Osteoblast (primary cell): Measurements from ENCODE around the gene PLSCR3. TPM values are rescaled to one million over a fixed set of nuclear protein-coding genes. Genes with fewer than 3 reads are reported as not detected.

Experiments
- DNase-seq: peaks from one replicate; pipeline ENCODE4 v3.0.0; 2011; ENCODE audit warnings: low spot score, mixed read lengths; ENCODE audit not compliant: insufficient read length; ENCODE audit errors: missing footprints
- H2AFZ ChIP-seq: 2 replicates; pipeline ENCODE4 v1.6.0; 2011; ENCODE audit warnings: mild to moderate bottlenecking, low read length
- H3K27ac ChIP-seq: 2 replicates; pipeline ENCODE4 v1.5.1; 2011; ENCODE audit warnings: mild to moderate bottlenecking, low read depth, low read length, moderate library complexity
- H3K27me3 ChIP-seq: 2 replicates; pipeline ENCODE4 v1.6.0; 2012; ENCODE audit warnings: mild to moderate bottlenecking, control low read depth, inconsistent platforms, low read length, moderate library complexity; ENCODE audit not compliant: insufficient read depth
- H3K36me3 ChIP-seq: 2 replicates; pipeline ENCODE4 v1.5.1; 2011; ENCODE audit warnings: mild to moderate bottlenecking, low read length, control low read depth, moderate library complexity; ENCODE audit not compliant: insufficient read depth
- H3K4me1 ChIP-seq: 2 replicates; pipeline ENCODE4 v1.5.1; 2011; ENCODE audit warnings: mild to moderate bottlenecking, low read length, control low read depth, moderate library complexity; ENCODE audit not compliant: insufficient read depth
- H3K4me2 ChIP-seq: 2 replicates; pipeline ENCODE4 v1.6.0; 2011; ENCODE audit warnings: mild to moderate bottlenecking, low read length; ENCODE audit not compliant: insufficient read depth
- H3K4me3 ChIP-seq: fragments of 200-600 bp; sonication (generic); 3 replicates; pipeline ENCODE4 v1.5.1; 2012; ENCODE audit warnings: mild to moderate bottlenecking, low read length, inconsistent platforms; ENCODE audit not compliant: insufficient read depth
- H3K79me2 ChIP-seq: 2 replicates; pipeline ENCODE4 v1.6.0; 2012; ENCODE audit warnings: mild to moderate bottlenecking, low read length, control low read depth, inconsistent platforms; ENCODE audit not compliant: insufficient read depth
- H3K9me3 ChIP-seq: 2 replicates; pipeline ENCODE4 v1.5.1; 2011; ENCODE audit warnings: low read depth, low read length, control low read depth
- H4K20me1 ChIP-seq: 2 replicates; pipeline ENCODE4 v1.6.0; 2012; ENCODE audit warnings: mild to moderate bottlenecking, low read length, control low read depth; ENCODE audit not compliant: insufficient read depth
- CTCF ChIP-seq: IDR thresholded peaks from 2 replicates; pipeline ENCODE4 v1.5.1; 2011; ENCODE audit warnings: mild to moderate bottlenecking, low read depth, low read length, moderate library complexity; ENCODE audit errors: extremely low read depth
- total RNA-seq: library from RNA; depleted of rRNA; stranded (reverse); fragments of >200 nt; gene quantifications from 2 replicates; pipeline ENCODE4 v1.2.3, GENCODE V29; 2012

PLSCR3 gene
- total RNA-seq, 1 donor: 27.9 TPM

GRCh38 chr17:7429722-7430121 lies 35.4 kb upstream of the PLSCR3 start:
- TF ChIP-seq CTCF: no peak
- H2AFZ ChIP-seq: no peak overlapping the region
- H3K4me1 ChIP-seq: no peaks in the 10 kb centered on the region
- no peaks in the 10 kb centered on the region for H4K20me1 ChIP-seq
- H3K79me2 ChIP-seq: no peaks in the 10 kb centered on the region
- no peak for DNase-seq
- no peak overlapping the region for H3K27ac ChIP-seq
- no peak overlapping the region for H3K4me3 ChIP-seq
- no peaks in the 10 kb centered on the region for H3K36me3 ChIP-seq
- no peaks in the 10 kb centered on the region for H3K9me3 ChIP-seq
- no peak overlapping the region for H3K4me2 ChIP-seq
- H3K27me3 ChIP-seq: no peaks in the 10 kb centered on the region

- Histone ChIP-seq H3K36me3 (no peaks in the 10 kb centered on the region), H3K4me1 (no peaks in the 10 kb centered on the region), H3K4me3 (no peak within 1 kb of the TSS), H2AFZ (no peak within 1 kb of the TSS), H4K20me1 (no peaks in the 10 kb centered on the region), H3K27me3 (no peaks in the 10 kb centered on the region), H3K79me2 (no peaks in the 10 kb centered on the region), H3K4me2 (no peak within 1 kb of the TSS), H3K27ac (no peak within 1 kb of the TSS), H3K9me3 (no peaks in the 10 kb centered on the region)
- TF ChIP-seq CTCF: no peak
- peak; percentile 85 for DNase-seq
These were observed 34.2 kb upstream of the PLSCR3 start, which contains the start of gene SPEM3 for GRCh38 chr17:7428557-7428956. Gene SPEM3 (plus strand): TSS chr17:7428857. CDS start chr17:7428903, 46 bp downstream.

DNA sequence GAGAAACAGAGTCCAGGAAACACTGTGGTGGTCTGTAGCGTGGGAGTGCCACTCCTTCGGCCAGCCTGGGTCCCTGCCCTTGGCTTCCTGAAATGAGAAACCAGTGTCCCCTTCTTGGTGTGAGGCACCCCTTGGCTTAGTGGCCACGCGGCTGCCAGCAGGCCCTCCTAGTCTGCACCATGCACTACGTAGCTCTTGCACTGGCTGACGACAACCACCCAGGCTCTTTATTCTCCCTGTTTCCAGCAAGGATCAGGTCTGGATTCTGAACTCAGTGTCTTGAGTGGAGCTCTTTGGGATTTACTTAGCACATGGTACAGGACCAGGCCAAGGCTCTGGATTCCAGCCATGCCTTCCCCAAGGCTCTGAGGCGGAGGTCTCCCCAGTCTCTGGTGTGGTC lies 33.2 kb upstream of the PLSCR3 start:
- no peaks in the 10 kb centered on the region for H3K9me3 ChIP-seq
- no peak for TF ChIP-seq CTCF
- H3K36me3 ChIP-seq: no peaks in the 10 kb centered on the region
- H4K20me1 ChIP-seq: no peaks in the 10 kb centered on the region
- DNase-seq: peak; percentile 83
- H3K4me2 ChIP-seq: no peak overlapping the region
- H2AFZ ChIP-seq: no peak overlapping the region
- H3K27ac ChIP-seq: no peak overlapping the region
- no peak overlapping the region for H3K4me3 ChIP-seq
- no peaks in the 10 kb centered on the region for H3K4me1 ChIP-seq
- no peaks in the 10 kb centered on the region for H3K27me3 ChIP-seq
- no peaks in the 10 kb centered on the region for H3K79me2 ChIP-seq

DNA sequence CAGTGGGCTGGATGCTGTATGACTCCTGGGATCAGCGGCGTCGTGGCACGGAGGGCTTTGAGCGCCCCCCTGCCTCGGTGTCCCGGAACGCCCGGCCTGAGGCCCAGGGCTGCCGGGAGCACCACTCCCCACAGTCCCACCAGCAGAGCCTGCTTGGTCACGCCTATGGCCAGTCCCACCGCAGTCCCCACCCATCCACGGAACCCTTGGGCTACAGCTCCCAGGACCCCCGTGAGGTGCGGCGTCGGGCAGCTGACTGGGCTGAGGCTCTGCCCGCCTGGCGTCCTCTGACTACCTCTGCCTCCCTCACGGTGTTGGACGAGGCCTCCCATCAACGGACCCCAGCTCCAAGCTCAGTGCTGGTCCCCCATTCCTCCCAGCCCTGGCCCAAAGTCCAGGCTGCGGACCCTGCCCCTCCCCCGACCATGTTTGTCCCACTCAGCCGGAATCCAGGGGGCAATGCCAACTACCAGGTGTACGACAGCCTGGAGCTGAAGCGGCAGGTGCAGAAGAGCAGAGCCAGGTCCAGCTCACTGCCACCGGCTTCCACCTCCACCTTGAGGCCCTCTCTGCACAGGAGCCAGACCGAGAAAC lies 32.7 kb upstream of the PLSCR3 start:
- no peak for DNase-seq
- TF ChIP-seq CTCF: no peak
- no peak overlapping the region for H2AFZ ChIP-seq
- H3K27ac ChIP-seq: no peak overlapping the region
- H3K4me2 ChIP-seq: no peak overlapping the region
- no peaks in the 10 kb centered on the region for H3K36me3 ChIP-seq
- H3K9me3 ChIP-seq: no peaks in the 10 kb centered on the region
- no peak overlapping the region for H3K4me3 ChIP-seq
- H3K79me2 ChIP-seq: no peaks in the 10 kb centered on the region
- no peaks in the 10 kb centered on the region for H3K27me3 ChIP-seq
- H4K20me1 ChIP-seq: no peaks in the 10 kb centered on the region
- no peaks in the 10 kb centered on the region for H3K4me1 ChIP-seq
